Tibial nerve (tissue), 4 donors: Measurements from ENCODE around the gene GPR141. TPM values are rescaled to one million over a fixed set of nuclear protein-coding genes. Genes with fewer than 3 reads are reported as not detected.

Experiments used
- DNase-seq, 2 donors: peaks; one replicate each; pipeline ENCODE4 v3.0.0-alpha.2; 2019; ENCODE audit warnings: low spot score in 2 of 2
- H3K27ac ChIP-seq, 4 donors: fragments of 200-600 bp; sonication (generic) in 3 of 4; one replicate each; pipeline ENCODE4 v1.5.1; 2017 to 2019; ENCODE audit warnings: mild to moderate bottlenecking in 1 of 4
- H3K27me3 ChIP-seq, 2 donors: fragments of 200-600 bp; sonication (generic) in 1 of 2; one replicate each; pipeline versions ENCODE4 v1.5.1 to v1.6.0; 2017 to 2019
- H3K36me3 ChIP-seq, 3 donors: fragments of 200-600 bp; sonication (generic); one replicate each; pipeline ENCODE4 v1.5.1; 2018 to 2019
- H3K4me1 ChIP-seq, 4 donors: fragments of 200-600 bp; sonication (generic) in 3 of 4; one replicate each; pipeline ENCODE4 v1.5.1; 2017 to 2019
- H3K4me3 ChIP-seq, 4 donors: fragments of 200-600 bp; sonication (generic) in 3 of 4; one replicate each; pipeline ENCODE4 v1.5.1; 2017 to 2019; ENCODE audit warnings: mild to moderate bottlenecking in 1 of 4, moderate library complexity in 1 of 4
- H3K9me3 ChIP-seq, 4 donors: fragments of 200-600 bp; sonication (generic) in 3 of 4; one replicate each; pipeline ENCODE4 v1.5.1; 2017 to 2019
- EP300 ChIP-seq, 2 donors: sonication (generic); formaldehyde crosslinking; IDR thresholded peaks; one replicate each; pipeline ENCODE4 v1.6.1; 2017; ENCODE audit warnings: antibody characterized with exemption in 2 of 2, mild to moderate bottlenecking in 1 of 2
- POLR2A ChIP-seq, 2 donors: fragments of 450-650 bp; IDR thresholded peaks; one replicate each; pipeline ENCODE4 v1.6.1; 2017; ENCODE audit warnings: antibody characterized with exemption in 2 of 2, mild to moderate bottlenecking in 2 of 2, moderate library complexity in 2 of 2
- WGBS, 2 donors: methylation state at CpG; one replicate each; pipeline ENCODE4 v1.1.5; 2018; 5-methylcytosine and 5-hydroxymethylcytosine counted together
- total RNA-seq, 4 donors: library from RNA; depleted of rRNA; stranded (reverse); fragments of >200 nt; gene quantifications; one replicate each; pipeline ENCODE4 v1.1.0, GENCODE V29; 2016
- TF ChIP-seq, protein P1 (sequence below), 5 experiments: fragments of 200-600 bp in 3 of 5; fragments of 450-650 bp in 2 of 5; sonication (generic) in 3 of 5; IDR thresholded peaks; one replicate each; pipeline ENCODE4 v1.5.1; 2016 to 2019; ENCODE audit warnings: antibody characterized with exemption in 5 of 5, mild to moderate bottlenecking in 3 of 5, moderate library complexity in 2 of 5

The GPR141 gene
- total RNA-seq, 4 donors from 2014 or later, result 0.84 to 3.1 TPM; not detected in 2

DNA sequence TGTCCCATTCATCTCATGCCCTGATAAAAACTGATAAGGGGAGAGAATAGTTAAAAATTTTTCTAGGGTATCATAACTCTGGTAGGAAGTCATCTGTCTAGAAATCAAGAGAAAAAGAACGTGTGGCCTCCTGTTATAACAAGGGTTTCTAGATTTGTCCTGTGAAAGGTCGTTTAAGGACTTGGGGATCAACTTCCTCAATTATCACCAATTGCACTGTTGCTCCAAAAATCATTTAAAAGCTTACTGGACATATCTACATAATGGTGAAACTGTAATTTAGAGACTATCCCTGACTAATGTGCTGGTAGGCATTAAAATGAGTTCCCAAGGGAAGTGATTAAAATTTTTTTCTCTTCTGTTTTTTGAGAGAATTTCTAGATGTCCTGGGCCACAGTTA is 58.2 kb downstream of the GPR141 start:
- no peaks in the 10 kb centered on the region for H3K9me3 ChIP-seq

GRCh38 chr7:37751096-37751495 is 67.5 kb downstream of the GPR141 start:
- no peaks in the 10 kb centered on the region for H3K36me3 ChIP-seq
- H3K9me3 ChIP-seq, result no peaks in the 10 kb centered on the region
- H3K4me3 ChIP-seq, result no peak overlapping the region
- no peak overlapping the region for H3K27ac ChIP-seq
- DNase-seq, result no peak
- WGBS, 2 donors, result 72 to 80% methylated on average over 1 of the region's 1 CpG
- no peaks in the 10 kb centered on the region for H3K27me3 ChIP-seq
- H3K4me1 ChIP-seq, result no peaks in the 10 kb centered on the region
- TF ChIP-seq, protein P1, sequence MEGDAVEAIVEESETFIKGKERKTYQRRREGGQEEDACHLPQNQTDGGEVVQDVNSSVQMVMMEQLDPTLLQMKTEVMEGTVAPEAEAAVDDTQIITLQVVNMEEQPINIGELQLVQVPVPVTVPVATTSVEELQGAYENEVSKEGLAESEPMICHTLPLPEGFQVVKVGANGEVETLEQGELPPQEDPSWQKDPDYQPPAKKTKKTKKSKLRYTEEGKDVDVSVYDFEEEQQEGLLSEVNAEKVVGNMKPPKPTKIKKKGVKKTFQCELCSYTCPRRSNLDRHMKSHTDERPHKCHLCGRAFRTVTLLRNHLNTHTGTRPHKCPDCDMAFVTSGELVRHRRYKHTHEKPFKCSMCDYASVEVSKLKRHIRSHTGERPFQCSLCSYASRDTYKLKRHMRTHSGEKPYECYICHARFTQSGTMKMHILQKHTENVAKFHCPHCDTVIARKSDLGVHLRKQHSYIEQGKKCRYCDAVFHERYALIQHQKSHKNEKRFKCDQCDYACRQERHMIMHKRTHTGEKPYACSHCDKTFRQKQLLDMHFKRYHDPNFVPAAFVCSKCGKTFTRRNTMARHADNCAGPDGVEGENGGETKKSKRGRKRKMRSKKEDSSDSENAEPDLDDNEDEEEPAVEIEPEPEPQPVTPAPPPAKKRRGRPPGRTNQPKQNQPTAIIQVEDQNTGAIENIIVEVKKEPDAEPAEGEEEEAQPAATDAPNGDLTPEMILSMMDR (IDR thresholded peaks at IDR 0.05), result no peak
- TF ChIP-seq POLR2A (IDR thresholded peaks at IDR 0.05), result no peak
- TF ChIP-seq EP300 (IDR thresholded peaks at IDR 0.05), result no peak

More for the DNA sequence above, 58.2 kb downstream of the GPR141 start:
- no peak overlapping the region for H3K27ac ChIP-seq
- TF ChIP-seq EP300 (IDR thresholded peaks at IDR 0.05), result no peak
- TF ChIP-seq POLR2A (IDR thresholded peaks at IDR 0.05), result no peak
- TF ChIP-seq, protein P1 (IDR thresholded peaks at IDR 0.05), result no peak
- H3K36me3 ChIP-seq, result no peaks in the 10 kb centered on the region
- H3K4me3 ChIP-seq, result no peak overlapping the region
- no peaks in the 10 kb centered on the region for H3K27me3 ChIP-seq
- 44 to 46% methylated on average over 2 of the region's 2 CpGs for WGBS, 2 donors
- no peaks in the 10 kb centered on the region for H3K4me1 ChIP-seq
- no peak for DNase-seq

GRCh38 chr7:37753398-37754050 is 70.0 kb downstream of the GPR141 start:
- no peaks in the 10 kb centered on the region for H3K36me3 ChIP-seq
- H3K27me3 ChIP-seq, result no peaks in the 10 kb centered on the region
- no peak for TF ChIP-seq POLR2A (IDR thresholded peaks at IDR 0.05)
- TF ChIP-seq, protein P1 (IDR thresholded peaks at IDR 0.05), result no peak
- no peak for TF ChIP-seq EP300 (IDR thresholded peaks at IDR 0.05)
- WGBS, 2 donors, result 0 to 49% methylated on average over 1 of the region's 1 CpG
- no peak overlapping the region for H3K4me3 ChIP-seq
- H3K27ac ChIP-seq, result no peak overlapping the region
- H3K4me1 ChIP-seq, result no peaks in the 10 kb centered on the region
- DNase-seq, result no peak
- no peaks in the 10 kb centered on the region for H3K9me3 ChIP-seq

DNA sequence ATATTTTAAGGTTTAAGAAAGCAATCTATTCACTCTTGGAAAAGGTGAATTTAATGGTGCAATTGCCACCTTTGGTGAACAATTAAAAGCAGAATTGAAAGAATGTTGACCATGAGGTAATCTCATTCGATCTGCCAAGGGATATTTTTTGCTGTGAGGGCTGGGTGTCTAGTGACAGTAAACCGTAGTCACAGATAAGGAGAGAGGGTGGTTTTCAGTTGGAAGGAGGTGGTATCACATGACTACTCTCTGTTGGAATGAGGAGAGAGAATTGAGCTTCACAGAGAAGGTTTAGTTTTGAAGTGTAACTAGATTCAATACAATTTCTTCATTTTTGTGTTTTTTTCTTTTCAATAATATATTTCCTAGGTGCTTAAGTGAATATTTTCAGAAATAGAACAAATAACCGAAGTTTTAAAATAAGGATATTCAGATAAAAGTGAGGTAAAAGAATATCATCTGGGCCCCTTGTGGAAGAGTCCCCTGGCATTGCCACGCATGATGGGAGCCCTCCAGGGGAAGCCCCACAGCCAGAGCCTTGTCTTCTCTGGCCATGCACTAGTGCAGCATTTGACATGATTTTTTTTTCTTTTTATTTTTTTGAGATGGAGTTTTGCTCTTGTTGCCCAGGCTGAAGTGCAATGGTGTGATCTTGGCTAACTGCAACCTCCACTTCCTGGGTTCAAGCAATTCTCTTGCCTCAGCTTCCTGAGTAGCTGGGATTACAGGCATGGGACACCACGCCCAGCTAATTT is 73.4 kb downstream of the GPR141 start:
- 74% methylated on average over 5 of the region's 5 CpGs for WGBS, 2 donors
- Histone ChIP-seq H3K36me3 (no peaks in the 10 kb centered on the region), H3K4me1 (no peaks in the 10 kb centered on the region), H3K4me3 (no peak overlapping the region), H3K9me3 (no peaks in the 10 kb centered on the region), H3K27ac (no peak overlapping the region), H3K27me3 (no peaks in the 10 kb centered on the region)
- TF ChIP-seq, protein P1 (IDR thresholded peaks at IDR 0.05), result no peak
- TF ChIP-seq POLR2A (IDR thresholded peaks at IDR 0.05) (no peak), EP300 (IDR thresholded peaks at IDR 0.05) (no peak)
- no peak for DNase-seq

GRCh38 chr7:37757563-37757962 is 74.0 kb downstream of the GPR141 start:
- no peak overlapping the region for H3K4me3 ChIP-seq
- H3K4me1 ChIP-seq, result no peaks in the 10 kb centered on the region
- no peak overlapping the region for H3K27ac ChIP-seq
- WGBS, 2 donors, result 80 to 90% methylated on average over 3 of the region's 3 CpGs
- H3K36me3 ChIP-seq, result no peaks in the 10 kb centered on the region
- H3K9me3 ChIP-seq, result no peaks in the 10 kb centered on the region
- no peaks in the 10 kb centered on the region for H3K27me3 ChIP-seq
- DNase-seq, result no peak
- TF ChIP-seq EP300 (IDR thresholded peaks at IDR 0.05) (no peak), POLR2A (IDR thresholded peaks at IDR 0.05) (no peak)
- TF ChIP-seq, protein P1 (IDR thresholded peaks at IDR 0.05), result no peak
